GM10847 (cell line): ENCODE data around the gene EPB41L5.

Source experiments
- POLR2A ChIP-seq: IDR thresholded peaks from 2 replicates; pipeline ENCODE4 v1.6.1; 2011; ENCODE audit not compliant: insufficient read length; ENCODE audit errors: extremely low read depth

EPB41L5 gene

GRCh38 chr2:120206022-120206581 is 193.2 kb downstream of the EPB41L5 start:
- no peak for TF ChIP-seq POLR2A

GRCh38 chr2:120208381-120209353 is 195.8 kb downstream of the EPB41L5 start:
- TF ChIP-seq POLR2A, result no peak

- no peak for TF ChIP-seq POLR2A
Measured at GRCh38 chr2:120209427-120210269, 196.8 kb downstream of the EPB41L5 start.

GRCh38 chr2:120210270-120210693 is 197.4 kb downstream of the EPB41L5 start:
- TF ChIP-seq POLR2A, result no peak

GRCh38 chr2:120218181-120218580 is 205.3 kb downstream of the EPB41L5 start:
- no peak for TF ChIP-seq POLR2A

GRCh38 chr2:120219291-120219690 is 206.4 kb downstream of the EPB41L5 start:
- TF ChIP-seq POLR2A, result no peak

- no peak for TF ChIP-seq POLR2A
Measured at GRCh38 chr2:120219766-120220165, 206.9 kb downstream of the EPB41L5 start.

- no peak for TF ChIP-seq POLR2A
Measured at GRCh38 chr2:120220756-120221155, 207.9 kb downstream of the EPB41L5 start.

GRCh38 chr2:120221616-120222015 is 208.7 kb downstream of the EPB41L5 start:
- TF ChIP-seq POLR2A, result no peak

GRCh38 chr2:120222186-120223033 is 209.5 kb downstream of the EPB41L5 start:
- TF ChIP-seq POLR2A, result no peak

- peak; percentile 67 for TF ChIP-seq POLR2A
Measured at GRCh38 chr2:120223034-120223912, 210.4 kb downstream of the EPB41L5 start, which contains the start of gene TMEM185B. Gene TMEM185B, minus strand, starts transcription at chr2:120223400. Its CDS starts 424 bp downstream, at chr2:120222976.

- no peak for TF ChIP-seq POLR2A
Measured at GRCh38 chr2:120224256-120224655, 211.4 kb downstream of the EPB41L5 start.

GRCh38 chr2:120224735-120225548 is 212.1 kb downstream of the EPB41L5 start:
- no peak for TF ChIP-seq POLR2A
